ENCODE measurements around the gene DAZAP2. TPM values are rescaled to one million over a fixed set of nuclear protein-coding genes. Genes with fewer than 3 reads are reported as not detected.

DAZAP2 gene
- total and polyA plus RNA-seq, 2 experiments from 2014 or later, result 35.8 to 39.9 TPM

DNA sequence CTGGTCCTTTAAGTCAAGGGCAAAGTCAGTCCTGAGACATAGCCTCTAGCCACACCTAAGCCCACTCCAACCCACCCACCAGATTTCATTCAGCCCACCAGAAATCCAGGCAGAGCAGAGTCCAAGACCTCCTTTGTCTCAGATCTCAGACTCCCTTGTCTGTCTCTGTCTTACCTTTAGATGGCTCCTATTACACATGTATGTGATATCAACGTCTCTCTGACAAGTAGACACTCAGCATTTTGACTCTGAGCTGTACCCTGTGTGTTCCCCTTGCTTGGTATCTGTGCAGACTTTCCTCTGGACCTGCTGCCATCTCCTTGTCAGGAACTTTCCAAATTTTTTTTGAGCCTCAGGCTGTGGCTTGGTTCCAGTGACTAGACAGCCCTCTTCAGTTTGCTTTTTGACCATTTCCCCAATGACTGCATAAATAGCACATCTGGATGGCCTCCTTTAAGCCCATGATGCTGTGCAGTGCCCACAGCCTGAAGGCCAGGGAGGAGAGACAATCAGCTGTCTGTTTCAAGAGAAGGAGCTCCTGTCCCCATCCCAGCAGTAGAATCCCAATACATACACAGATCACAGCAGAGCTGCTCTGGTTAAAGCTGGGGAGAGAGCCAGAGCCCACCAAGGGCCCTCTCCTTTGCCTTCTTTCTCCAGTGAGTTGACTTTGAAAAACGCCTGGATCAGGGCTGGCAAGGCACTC lies 27.8 kb upstream of the DAZAP2 start:
- H3K79me2 ChIP-seq (replicated peaks; ENCODE audit: insufficient read depth), result 0 out of 2 replicates have a peak, but pooled peaks cover 5% of the 10 kb centered on the region
- no peak overlapping the region for H3K27ac ChIP-seq (ENCODE audit: low read depth)
- H3K36me3 Mint-ChIP-seq (ENCODE audit: low read depth), result no peaks in the 10 kb centered on the region
- no peak overlapping the region for H3K4me3 Mint-ChIP-seq
- TF ChIP-seq ZNF331 (CRISPR knock-in tag; IDR thresholded peaks at IDR 0.05; ENCODE audit: low read depth) (no peak), EZH2 (IDR thresholded peaks at IDR 0.05; ENCODE audit: low read depth, unreplicated experiment) (no peak), ZNF114 (CRISPR knock-in tag; IDR thresholded peaks at IDR 0.05) (no peak), POLR2AphosphoS5 (IDR thresholded peaks at IDR 0.05; ENCODE audit: low read depth) (no peak), EZH2phosphoT487 (IDR thresholded peaks at IDR 0.05; ENCODE audit: unreplicated experiment) (no peak), NANOG (IDR thresholded peaks at IDR 0.05; ENCODE audit: borderline replicate concordance) (no peak), CREB1 (CRISPR knock-in tag; IDR thresholded peaks at IDR 0.05; ENCODE audit: low read depth) (no peak), STAT1 (IDR thresholded peaks at IDR 0.05; ENCODE audit: unreplicated experiment) (no peak), JUNB (IDR thresholded peaks at IDR 0.05; ENCODE audit: unreplicated experiment) (no peak)
- TF ChIP-seq, protein P1, sequence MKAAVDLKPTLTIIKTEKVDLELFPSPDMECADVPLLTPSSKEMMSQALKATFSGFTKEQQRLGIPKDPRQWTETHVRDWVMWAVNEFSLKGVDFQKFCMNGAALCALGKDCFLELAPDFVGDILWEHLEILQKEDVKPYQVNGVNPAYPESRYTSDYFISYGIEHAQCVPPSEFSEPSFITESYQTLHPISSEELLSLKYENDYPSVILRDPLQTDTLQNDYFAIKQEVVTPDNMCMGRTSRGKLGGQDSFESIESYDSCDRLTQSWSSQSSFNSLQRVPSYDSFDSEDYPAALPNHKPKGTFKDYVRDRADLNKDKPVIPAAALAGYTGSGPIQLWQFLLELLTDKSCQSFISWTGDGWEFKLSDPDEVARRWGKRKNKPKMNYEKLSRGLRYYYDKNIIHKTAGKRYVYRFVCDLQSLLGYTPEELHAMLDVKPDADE (IDR thresholded peaks at IDR 0.05), result no peak
- TF ChIP-seq, protein P2, sequence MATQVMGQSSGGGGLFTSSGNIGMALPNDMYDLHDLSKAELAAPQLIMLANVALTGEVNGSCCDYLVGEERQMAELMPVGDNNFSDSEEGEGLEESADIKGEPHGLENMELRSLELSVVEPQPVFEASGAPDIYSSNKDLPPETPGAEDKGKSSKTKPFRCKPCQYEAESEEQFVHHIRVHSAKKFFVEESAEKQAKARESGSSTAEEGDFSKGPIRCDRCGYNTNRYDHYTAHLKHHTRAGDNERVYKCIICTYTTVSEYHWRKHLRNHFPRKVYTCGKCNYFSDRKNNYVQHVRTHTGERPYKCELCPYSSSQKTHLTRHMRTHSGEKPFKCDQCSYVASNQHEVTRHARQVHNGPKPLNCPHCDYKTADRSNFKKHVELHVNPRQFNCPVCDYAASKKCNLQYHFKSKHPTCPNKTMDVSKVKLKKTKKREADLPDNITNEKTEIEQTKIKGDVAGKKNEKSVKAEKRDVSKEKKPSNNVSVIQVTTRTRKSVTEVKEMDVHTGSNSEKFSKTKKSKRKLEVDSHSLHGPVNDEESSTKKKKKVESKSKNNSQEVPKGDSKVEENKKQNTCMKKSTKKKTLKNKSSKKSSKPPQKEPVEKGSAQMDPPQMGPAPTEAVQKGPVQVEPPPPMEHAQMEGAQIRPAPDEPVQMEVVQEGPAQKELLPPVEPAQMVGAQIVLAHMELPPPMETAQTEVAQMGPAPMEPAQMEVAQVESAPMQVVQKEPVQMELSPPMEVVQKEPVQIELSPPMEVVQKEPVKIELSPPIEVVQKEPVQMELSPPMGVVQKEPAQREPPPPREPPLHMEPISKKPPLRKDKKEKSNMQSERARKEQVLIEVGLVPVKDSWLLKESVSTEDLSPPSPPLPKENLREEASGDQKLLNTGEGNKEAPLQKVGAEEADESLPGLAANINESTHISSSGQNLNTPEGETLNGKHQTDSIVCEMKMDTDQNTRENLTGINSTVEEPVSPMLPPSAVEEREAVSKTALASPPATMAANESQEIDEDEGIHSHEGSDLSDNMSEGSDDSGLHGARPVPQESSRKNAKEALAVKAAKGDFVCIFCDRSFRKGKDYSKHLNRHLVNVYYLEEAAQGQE (IDR thresholded peaks at IDR 0.05; ENCODE audit: unreplicated experiment), result no peak
- TF ChIP-seq, protein P3, sequence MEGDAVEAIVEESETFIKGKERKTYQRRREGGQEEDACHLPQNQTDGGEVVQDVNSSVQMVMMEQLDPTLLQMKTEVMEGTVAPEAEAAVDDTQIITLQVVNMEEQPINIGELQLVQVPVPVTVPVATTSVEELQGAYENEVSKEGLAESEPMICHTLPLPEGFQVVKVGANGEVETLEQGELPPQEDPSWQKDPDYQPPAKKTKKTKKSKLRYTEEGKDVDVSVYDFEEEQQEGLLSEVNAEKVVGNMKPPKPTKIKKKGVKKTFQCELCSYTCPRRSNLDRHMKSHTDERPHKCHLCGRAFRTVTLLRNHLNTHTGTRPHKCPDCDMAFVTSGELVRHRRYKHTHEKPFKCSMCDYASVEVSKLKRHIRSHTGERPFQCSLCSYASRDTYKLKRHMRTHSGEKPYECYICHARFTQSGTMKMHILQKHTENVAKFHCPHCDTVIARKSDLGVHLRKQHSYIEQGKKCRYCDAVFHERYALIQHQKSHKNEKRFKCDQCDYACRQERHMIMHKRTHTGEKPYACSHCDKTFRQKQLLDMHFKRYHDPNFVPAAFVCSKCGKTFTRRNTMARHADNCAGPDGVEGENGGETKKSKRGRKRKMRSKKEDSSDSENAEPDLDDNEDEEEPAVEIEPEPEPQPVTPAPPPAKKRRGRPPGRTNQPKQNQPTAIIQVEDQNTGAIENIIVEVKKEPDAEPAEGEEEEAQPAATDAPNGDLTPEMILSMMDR (conservative IDR thresholded peaks at IDR 0.05; ENCODE audit: low read depth in 2 of 2), result no peak
- TF ChIP-seq, protein P4, sequence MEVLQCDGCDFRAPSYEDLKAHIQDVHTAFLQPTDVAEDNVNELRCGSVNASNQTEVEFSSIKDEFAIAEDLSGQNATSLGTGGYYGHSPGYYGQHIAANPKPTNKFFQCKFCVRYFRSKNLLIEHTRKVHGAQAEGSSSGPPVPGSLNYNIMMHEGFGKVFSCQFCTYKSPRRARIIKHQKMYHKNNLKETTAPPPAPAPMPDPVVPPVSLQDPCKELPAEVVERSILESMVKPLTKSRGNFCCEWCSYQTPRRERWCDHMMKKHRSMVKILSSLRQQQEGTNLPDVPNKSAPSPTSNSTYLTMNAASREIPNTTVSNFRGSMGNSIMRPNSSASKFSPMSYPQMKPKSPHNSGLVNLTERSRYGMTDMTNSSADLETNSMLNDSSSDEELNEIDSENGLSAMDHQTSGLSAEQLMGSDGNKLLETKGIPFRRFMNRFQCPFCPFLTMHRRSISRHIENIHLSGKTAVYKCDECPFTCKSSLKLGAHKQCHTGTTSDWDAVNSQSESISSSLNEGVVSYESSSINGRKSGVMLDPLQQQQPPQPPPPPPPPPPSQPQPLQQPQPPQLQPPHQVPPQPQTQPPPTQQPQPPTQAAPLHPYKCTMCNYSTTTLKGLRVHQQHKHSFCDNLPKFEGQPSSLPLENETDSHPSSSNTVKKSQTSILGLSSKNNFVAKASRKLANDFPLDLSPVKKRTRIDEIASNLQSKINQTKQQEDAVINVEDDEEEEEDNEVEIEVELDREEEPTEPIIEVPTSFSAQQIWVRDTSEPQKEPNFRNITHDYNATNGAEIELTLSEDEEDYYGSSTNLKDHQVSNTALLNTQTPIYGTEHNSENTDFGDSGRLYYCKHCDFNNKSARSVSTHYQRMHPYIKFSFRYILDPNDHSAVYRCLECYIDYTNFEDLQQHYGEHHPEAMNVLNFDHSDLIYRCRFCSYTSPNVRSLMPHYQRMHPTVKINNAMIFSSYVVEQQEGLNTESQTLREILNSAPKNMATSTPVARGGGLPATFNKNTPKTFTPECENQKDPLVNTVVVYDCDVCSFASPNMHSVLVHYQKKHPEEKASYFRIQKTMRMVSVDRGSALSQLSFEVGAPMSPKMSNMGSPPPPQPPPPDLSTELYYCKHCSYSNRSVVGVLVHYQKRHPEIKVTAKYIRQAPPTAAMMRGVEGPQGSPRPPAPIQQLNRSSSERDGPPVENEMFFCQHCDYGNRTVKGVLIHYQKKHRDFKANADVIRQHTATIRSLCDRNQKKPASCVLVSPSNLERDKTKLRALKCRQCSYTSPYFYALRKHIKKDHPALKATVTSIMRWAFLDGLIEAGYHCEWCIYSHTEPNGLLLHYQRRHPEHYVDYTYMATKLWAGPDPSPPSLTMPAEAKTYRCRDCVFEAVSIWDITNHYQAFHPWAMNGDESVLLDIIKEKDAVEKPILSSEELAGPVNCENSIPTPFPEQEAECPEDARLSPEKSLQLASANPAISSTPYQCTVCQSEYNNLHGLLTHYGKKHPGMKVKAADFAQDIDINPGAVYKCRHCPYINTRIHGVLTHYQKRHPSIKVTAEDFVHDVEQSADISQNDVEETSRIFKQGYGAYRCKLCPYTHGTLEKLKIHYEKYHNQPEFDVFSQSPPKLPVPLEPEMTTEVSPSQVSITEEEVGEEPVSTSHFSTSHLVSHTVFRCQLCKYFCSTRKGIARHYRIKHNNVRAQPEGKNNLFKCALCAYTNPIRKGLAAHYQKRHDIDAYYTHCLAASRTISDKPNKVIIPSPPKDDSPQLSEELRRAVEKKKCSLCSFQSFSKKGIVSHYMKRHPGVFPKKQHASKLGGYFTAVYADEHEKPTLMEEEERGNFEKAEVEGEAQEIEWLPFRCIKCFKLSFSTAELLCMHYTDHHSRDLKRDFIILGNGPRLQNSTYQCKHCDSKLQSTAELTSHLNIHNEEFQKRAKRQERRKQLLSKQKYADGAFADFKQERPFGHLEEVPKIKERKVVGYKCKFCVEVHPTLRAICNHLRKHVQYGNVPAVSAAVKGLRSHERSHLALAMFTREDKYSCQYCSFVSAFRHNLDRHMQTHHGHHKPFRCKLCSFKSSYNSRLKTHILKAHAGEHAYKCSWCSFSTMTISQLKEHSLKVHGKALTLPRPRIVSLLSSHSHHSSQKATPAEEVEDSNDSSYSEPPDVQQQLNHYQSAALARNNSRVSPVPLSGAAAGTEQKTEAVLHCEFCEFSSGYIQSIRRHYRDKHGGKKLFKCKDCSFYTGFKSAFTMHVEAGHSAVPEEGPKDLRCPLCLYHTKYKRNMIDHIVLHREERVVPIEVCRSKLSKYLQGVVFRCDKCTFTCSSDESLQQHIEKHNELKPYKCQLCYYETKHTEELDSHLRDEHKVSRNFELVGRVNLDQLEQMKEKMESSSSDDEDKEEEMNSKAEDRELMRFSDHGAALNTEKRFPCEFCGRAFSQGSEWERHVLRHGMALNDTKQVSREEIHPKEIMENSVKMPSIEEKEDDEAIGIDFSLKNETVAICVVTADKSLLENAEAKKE (CRISPR knock-in tag; IDR thresholded peaks at IDR 0.05), result no peak
- H4K20me1 ChIP-seq (replicated peaks; ENCODE audit: insufficient read depth), result no peaks in the 10 kb centered on the region
- H3K27me3 ChIP-seq (ENCODE audit: insufficient read depth), result no peaks in the 10 kb centered on the region
- H3K36me3 ChIP-seq (ENCODE audit: insufficient read depth), result no peaks in the 10 kb centered on the region
- no peaks in the 10 kb centered on the region for H3K9me2 ChIP-seq (ENCODE audit: insufficient read depth)
- no peak overlapping the region for H3K27ac Mint-ChIP-seq
- H3K4me3 ChIP-seq, result no peak overlapping the region
- no peaks in the 10 kb centered on the region for H3F3A ChIP-seq (replicated peaks; ENCODE audit: low read depth)
- no peaks in the 10 kb centered on the region for H3K4me1 ChIP-seq (ENCODE audit: insufficient read depth)
- no peak for DNase-seq (ENCODE audit: low spot score)
- H2AFZ ChIP-seq, result no peak overlapping the region
- H3K9me3 Mint-ChIP-seq, result no peaks in the 10 kb centered on the region
- no peaks in the 10 kb centered on the region for H3K27me3 Mint-ChIP-seq (ENCODE audit: insufficient read depth, low read depth, poor library complexity)
- ATAC-seq, result no peak
- H3K4me2 ChIP-seq, result no peak overlapping the region
- no peaks in the 10 kb centered on the region for H3K4me1 Mint-ChIP-seq
